ENCODE data around the gene CADM1.

DNA sequence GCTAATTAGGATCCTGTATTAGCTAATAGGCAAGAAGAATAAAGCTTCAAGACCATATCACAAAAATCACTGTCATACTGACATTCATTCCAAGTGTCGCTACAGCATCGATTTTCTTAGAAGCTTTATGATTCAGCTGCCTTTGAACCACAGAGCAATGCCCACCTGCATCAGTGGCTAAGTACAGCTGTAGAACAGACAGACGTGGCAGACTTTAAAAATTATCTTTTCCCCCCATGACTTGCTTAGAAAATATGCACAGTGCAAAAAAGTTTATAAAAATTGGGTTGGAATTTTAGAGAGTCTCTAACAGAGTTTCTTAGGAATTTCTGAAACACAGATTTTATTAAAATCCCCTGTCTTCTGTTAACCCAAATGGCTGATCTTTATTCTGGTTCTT is 120.8 kb downstream of the CADM1 start:
- TF ChIP-seq SIX5 (IDR thresholded peaks at IDR 0.05; ENCODE audit: low read depth, low read length, severe bottlenecking) (no peak), RFX5 (IDR thresholded peaks at IDR 0.05; ENCODE audit: low read depth, low read length) (no peak), POLR2AphosphoS2 (IDR thresholded peaks at IDR 0.05; ENCODE audit: low read depth, low read length) (no peak), SMARCA5 (IDR thresholded peaks at IDR 0.05) (no peak), SUZ12 (IDR thresholded peaks at IDR 0.05; ENCODE audit: unreplicated experiment) (no peak), SP1 (IDR thresholded peaks at IDR 0.05; ENCODE audit: low read depth, low read length) (no peak)
- TF ChIP-seq, protein P1, sequence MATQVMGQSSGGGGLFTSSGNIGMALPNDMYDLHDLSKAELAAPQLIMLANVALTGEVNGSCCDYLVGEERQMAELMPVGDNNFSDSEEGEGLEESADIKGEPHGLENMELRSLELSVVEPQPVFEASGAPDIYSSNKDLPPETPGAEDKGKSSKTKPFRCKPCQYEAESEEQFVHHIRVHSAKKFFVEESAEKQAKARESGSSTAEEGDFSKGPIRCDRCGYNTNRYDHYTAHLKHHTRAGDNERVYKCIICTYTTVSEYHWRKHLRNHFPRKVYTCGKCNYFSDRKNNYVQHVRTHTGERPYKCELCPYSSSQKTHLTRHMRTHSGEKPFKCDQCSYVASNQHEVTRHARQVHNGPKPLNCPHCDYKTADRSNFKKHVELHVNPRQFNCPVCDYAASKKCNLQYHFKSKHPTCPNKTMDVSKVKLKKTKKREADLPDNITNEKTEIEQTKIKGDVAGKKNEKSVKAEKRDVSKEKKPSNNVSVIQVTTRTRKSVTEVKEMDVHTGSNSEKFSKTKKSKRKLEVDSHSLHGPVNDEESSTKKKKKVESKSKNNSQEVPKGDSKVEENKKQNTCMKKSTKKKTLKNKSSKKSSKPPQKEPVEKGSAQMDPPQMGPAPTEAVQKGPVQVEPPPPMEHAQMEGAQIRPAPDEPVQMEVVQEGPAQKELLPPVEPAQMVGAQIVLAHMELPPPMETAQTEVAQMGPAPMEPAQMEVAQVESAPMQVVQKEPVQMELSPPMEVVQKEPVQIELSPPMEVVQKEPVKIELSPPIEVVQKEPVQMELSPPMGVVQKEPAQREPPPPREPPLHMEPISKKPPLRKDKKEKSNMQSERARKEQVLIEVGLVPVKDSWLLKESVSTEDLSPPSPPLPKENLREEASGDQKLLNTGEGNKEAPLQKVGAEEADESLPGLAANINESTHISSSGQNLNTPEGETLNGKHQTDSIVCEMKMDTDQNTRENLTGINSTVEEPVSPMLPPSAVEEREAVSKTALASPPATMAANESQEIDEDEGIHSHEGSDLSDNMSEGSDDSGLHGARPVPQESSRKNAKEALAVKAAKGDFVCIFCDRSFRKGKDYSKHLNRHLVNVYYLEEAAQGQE (IDR thresholded peaks at IDR 0.05; ENCODE audit: low read depth, low read length), result no peak
- TF ChIP-seq, protein P2, sequence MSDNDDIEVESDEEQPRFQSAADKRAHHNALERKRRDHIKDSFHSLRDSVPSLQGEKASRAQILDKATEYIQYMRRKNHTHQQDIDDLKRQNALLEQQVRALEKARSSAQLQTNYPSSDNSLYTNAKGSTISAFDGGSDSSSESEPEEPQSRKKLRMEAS (IDR thresholded peaks at IDR 0.05; ENCODE audit: low read depth, low read length), result no peak
- TF ChIP-seq, protein P3, sequence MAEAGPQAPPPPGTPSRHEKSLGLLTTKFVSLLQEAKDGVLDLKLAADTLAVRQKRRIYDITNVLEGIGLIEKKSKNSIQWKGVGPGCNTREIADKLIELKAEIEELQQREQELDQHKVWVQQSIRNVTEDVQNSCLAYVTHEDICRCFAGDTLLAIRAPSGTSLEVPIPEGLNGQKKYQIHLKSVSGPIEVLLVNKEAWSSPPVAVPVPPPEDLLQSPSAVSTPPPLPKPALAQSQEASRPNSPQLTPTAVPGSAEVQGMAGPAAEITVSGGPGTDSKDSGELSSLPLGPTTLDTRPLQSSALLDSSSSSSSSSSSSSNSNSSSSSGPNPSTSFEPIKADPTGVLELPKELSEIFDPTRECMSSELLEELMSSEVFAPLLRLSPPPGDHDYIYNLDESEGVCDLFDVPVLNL (IDR thresholded peaks at IDR 0.05; ENCODE audit: low read depth, low read length), result no peak
